Activated naive CD8-positive, alpha-beta T cell treated with anti-CD3 and anti-CD28 coated beads, Interleukin-2, amount 50 U/mL, for 16 hours (primary cell): ENCODE data around the gene EXO5.
"Not testable (repeated sequence)": the region's sequence is repeated elsewhere in the genome, so short reads cannot be mapped to it uniquely, and the experiment has no call there.

Experiments used
- DNase-seq: peaks from one replicate; pipeline ENCODE4 v3.0.0-alpha.2; 2020; ENCODE audit warnings: low read depth, low spot score

Gene EXO5

DNA sequence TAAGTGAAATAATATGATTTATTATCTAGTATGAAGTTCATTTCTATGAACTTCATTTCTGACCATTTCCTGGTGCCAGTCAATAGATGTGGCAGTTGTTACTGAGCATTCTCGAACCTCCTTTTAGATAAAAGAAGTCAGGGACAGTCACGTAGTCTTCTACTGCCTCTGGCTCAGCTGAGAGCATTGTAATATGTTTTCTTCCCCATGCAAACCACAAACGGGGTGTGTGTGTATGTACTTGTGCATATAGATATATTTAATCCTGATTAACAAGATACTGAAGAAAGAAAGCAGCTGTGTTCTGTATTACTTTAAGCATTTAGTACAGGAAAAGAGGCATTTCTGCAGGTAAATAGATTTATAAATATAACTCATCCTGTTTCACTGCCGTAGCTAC, 44.5 kb downstream of the EXO5 start:
- no peak for DNase-seq

DNA sequence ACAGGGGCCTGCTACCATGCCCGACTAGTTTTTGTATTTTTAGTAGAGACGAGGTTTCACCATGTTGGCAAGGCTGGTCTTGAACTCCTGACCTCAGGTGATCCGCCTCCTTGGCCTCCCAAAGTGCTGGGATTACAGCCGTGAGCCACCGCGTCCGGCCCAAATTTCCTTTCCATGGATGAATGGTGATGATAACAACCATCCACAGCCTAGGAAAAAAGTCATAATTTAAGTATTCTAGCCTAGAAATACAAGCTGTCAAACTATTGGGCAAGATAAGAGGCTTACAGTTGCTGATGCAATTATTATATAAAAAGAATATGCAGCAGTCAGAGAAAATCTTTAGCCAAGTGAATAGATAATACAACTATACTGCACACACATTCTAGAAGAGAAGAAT, 46.2 kb downstream of the EXO5 start:
- DNase-seq: not testable (repeated sequence)

DNA sequence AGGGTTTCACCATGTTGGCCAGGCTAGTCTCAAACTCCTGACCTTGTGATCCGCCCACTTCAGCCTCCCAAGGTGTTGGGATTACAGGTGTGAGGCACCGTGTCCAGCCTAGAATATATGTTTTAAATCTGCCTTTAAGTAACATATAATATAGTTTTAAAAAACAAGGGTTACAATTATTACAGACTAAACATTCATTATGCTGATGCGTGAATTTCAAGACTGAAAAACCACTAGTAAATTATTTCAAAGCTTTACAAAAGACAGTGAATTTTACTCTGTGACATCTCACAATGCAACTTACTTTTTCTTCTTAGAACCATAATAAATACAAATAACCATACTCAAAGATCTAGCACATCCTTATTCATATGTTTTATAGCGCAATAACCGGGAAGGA, 47.6 kb downstream of the EXO5 start:
- DNase-seq: no peak

DNA sequence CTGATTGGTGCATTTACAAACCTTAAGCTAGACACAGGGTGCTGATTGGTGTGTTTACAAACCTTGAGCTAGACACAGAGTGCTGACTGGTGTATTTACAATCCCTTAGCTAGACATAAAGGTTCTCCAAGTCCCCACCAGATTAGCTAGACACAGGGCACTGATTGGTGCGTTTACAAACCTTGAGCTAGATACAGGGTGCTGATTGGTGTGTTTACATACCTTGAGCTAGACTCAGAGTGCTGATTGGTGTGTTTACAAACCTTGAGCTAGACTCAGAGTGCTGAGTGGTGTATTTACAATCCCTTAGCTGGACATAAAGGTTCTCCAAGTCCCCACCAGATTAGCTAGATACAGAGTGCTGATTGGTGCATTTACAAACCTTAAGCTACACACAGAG, 49.7 kb downstream of the EXO5 start:
- not testable (repeated sequence) for DNase-seq

DNA sequence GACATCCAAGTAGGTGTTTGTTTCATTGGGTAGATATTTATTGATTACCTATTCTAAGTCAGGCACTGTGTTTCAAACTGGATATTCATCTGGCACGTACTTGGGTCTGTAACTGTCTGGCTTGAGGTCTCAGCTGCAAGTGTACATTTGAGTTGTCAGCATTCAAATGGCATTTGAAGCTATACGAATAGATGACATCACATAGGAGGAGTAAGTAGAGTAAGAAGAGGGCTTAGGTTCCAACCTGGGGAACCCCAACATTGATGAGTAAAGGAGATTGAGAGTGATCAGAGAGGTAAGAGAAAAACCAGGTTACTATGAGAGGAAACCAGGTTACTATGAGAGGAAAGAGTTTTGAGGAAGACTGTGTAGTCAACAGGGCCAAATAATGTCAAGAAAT, 53.6 kb downstream of the EXO5 start:
- DNase-seq: no peak

DNA sequence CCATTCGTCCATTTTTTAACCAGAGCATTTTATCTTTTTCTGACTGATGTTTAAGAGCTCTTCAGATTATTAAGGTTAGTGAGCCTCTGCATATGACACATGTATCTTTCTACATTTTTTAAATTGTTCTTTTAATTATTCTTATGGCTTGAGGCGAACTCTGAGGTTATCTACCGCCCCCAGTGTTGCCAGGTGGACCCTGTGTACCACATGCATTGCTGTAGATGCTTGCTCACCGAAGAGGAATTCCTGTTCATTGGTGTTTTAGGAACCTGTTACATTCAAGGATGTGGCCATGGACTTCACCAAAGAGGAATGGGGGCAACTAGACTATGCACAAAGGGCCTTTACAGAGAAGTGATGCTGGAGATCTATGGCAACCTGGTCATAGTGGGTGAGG, 54.7 kb downstream of the EXO5 start:
- no peak for DNase-seq

DNA sequence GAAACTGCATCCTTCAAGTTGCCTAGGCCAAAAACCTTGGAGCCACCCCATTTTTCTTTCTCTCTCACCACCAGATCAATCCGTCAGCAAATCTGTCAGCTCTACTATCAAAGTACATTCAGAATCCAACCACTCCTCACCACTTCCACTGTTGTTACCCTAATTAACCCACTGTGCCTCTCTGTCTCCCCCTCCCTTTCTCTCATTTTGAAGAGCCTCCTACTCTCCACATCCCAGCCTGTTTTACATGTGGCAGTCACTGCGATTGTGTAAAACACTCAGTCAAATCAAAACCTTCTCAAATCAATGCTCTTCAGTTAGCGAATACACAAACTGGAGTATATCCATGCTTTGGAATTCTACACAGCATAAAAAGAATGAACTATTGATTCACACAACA, 55.9 kb downstream of the EXO5 start:
- no peak for DNase-seq

DNA sequence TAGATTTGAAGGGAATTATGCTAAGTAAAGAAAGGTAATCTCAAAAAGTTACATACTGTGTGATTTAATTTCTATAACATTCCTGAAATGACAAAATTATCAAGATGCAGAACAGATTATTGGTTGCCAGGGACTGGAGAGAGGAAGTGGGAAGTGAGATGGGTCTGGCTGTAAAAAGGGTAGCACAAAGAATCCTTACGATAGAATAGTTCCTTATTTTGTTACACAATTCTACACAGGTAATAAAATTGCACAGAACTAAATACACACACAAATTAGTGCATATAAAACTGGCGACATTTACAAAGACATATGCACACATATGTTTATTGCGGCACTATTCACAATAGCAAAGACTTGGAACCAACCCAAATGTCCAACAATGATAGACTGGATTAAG, 56.3 kb downstream of the EXO5 start:
- no peak for DNase-seq
